ENCODE data around the gene SEMA4D. TPM values are rescaled to one million over a fixed set of nuclear protein-coding genes. Genes with fewer than 3 reads are reported as not detected.

Gene SEMA4D
- total and polyA plus RNA-seq, 2 of the 13 experiments (the other 11 are each of a cell fraction or from before 2014, with no cell fraction given) = 0.13 to 0.16 TPM

GRCh38 chr9:89402695-89403427 lies 95.1 kb downstream of the SEMA4D start:
- H3K36me3 ChIP-seq (replicated peaks in 1 of 2; ENCODE audit: control insufficient read depth in 1 of 2, insufficient read depth in 2 of 2, low read length in 2 of 2) = no peaks in the 10 kb centered on the region
- H3K9me3 ChIP-seq (ENCODE audit: low read length) = no peaks in the 10 kb centered on the region
- no peak overlapping the region for H2AFZ ChIP-seq (ENCODE audit: low read length)
- 31% methylated on average over 5 of the region's 14 CpGs for WGBS (ENCODE audit: low lambda C conversion rate)
- CTCF ChIA-PET (ENCODE audit: low intra/inter-chr PET ratio, low total read pairs) = no interaction called here
- intact Hi-C loops (cut with micrococcal nuclease; ENCODE audit: unreplicated experiment) (no loop called here), in situ Hi-C loops (cut with HindIII; ENCODE audit: extremely low pct_ligation_motif_present, low pct_unique_long_range_greater_than_20kb) (no loop called here)
- FAIRE-seq = no peak
- H3K79me2 ChIP-seq (ENCODE audit: insufficient read depth, low read length) = no peaks in the 10 kb centered on the region
- POLR2A ChIA-PET = no interaction called here
- no peak for ATAC-seq
- TF ChIP-seq KLF9 (CRISPR knock-in tag; IDR thresholded peaks at IDR 0.05; ENCODE audit: low read depth) = no peak
- DNase-seq (ENCODE audit: low spot score) = no peak
- no peaks in the 10 kb centered on the region for H3K4me1 ChIP-seq (ENCODE audit: insufficient read depth, low read length)
- H3K27ac ChIP-seq (ENCODE audit: extremely low read length, insufficient read depth, low read length) = no peak overlapping the region
- no TSS peak for BruUV-seq (replicated peaks)
- no peak overlapping the region for H3K4me3 ChIP-seq (replicated peaks in 1 of 3; ENCODE audit: insufficient read depth in 1 of 3, low read depth in 2 of 3, low read length in 3 of 3)
- no peaks in the 10 kb centered on the region for H4K20me1 ChIP-seq (ENCODE audit: insufficient read depth, low read length)
- no peaks in the 10 kb centered on the region; a peak in 1 of 5 replicates for H3K27me3 ChIP-seq (ENCODE audit: control insufficient read depth in 1 of 2, insufficient read depth in 2 of 2, low read length in 2 of 2)
- no peak overlapping the region for H3K4me2 ChIP-seq (ENCODE audit: low read depth, low read length)
- H3K9ac ChIP-seq (ENCODE audit: insufficient read depth, low read depth, low read length) = no peak overlapping the region

- Histone ChIP-seq H3K4me1 (ENCODE audit: insufficient read depth, low read length) (no peaks in the 10 kb centered on the region), H3K36me3 (replicated peaks in 1 of 2; ENCODE audit: control insufficient read depth in 1 of 2, insufficient read depth in 2 of 2, low read length in 2 of 2) (no peaks in the 10 kb centered on the region), H3K79me2 (ENCODE audit: insufficient read depth, low read length) (no peaks in the 10 kb centered on the region), H3K27ac (ENCODE audit: extremely low read length, insufficient read depth, low read length) (no peak overlapping the region), H4K20me1 (ENCODE audit: insufficient read depth, low read length) (no peaks in the 10 kb centered on the region), H2AFZ (ENCODE audit: low read length) (no peak overlapping the region), H3K27me3 (ENCODE audit: control insufficient read depth in 1 of 2, insufficient read depth in 2 of 2, low read length in 2 of 2) (no peaks in the 10 kb centered on the region; a peak in 2 of 5 replicates), H3K9me3 (ENCODE audit: low read length) (no peaks in the 10 kb centered on the region), H3K9ac (ENCODE audit: insufficient read depth, low read depth, low read length) (no peak overlapping the region), H3K4me2 (ENCODE audit: low read depth, low read length) (no peak overlapping the region), H3K4me3 (replicated peaks in 1 of 3; ENCODE audit: insufficient read depth in 1 of 3, low read depth in 2 of 3, low read length in 3 of 3) (no peak overlapping the region)
- ATAC-seq (no peak), DNase-seq (ENCODE audit: low spot score) (no peak), FAIRE-seq (no peak)
- no TSS peak for BruUV-seq (replicated peaks)
- intact Hi-C loops (cut with micrococcal nuclease; ENCODE audit: unreplicated experiment) = no loop called here
- POLR2A ChIA-PET = no interaction called here
- in situ Hi-C loops (cut with HindIII; ENCODE audit: extremely low pct_ligation_motif_present, low pct_unique_long_range_greater_than_20kb) = no loop called here
- CTCF ChIA-PET (ENCODE audit: low intra/inter-chr PET ratio, low total read pairs) = no interaction called here
- WGBS (ENCODE audit: low lambda C conversion rate) = 62% methylated on average over 12 of the region's 12 CpGs
- TF ChIP-seq ZFY (CRISPR knock-in tag; IDR thresholded peaks at IDR 0.05) (no peak), NR1H2 (CRISPR knock-in tag; IDR thresholded peaks at IDR 0.05; ENCODE audit: borderline replicate concordance, low read depth) (no peak)
Measured at GRCh38 chr9:89400403-89401116, 97.4 kb downstream of the SEMA4D start.
